K562 (cell line): ENCODE data around the gene SORT1.

Experiments used
- SPI1 ChIP-seq: IDR thresholded peaks from 2 replicates; pipeline ENCODE4 v1.6.1; 2011; ENCODE audit warnings: low read depth, low read length, control low read depth, borderline replicate concordance
- TF ChIP-seq, protein P1 (sequence below): sonication (generic); formaldehyde crosslinking; IDR thresholded peaks from 2 replicates; pipeline ENCODE4 v1.9.0; 2022; ENCODE audit warnings: mild to moderate bottlenecking, missing genetic modification reagents
- TF ChIP-seq, protein P2 (sequence below), 2 experiments: fragments of 250-450 bp in 1 of 2; fragments of 450-650 bp in 1 of 2; sonication (Bioruptor Pico) in 1 of 2; IDR thresholded peaks; 2 replicates each; pipeline versions ENCODE4 v1.6.1 to v1.8.0; 2016 to 2021; ENCODE audit warnings: mild to moderate bottlenecking in 2 of 2, moderate library complexity in 2 of 2, missing compliant biosample characterization in 1 of 2, missing genetic modification characterization in 1 of 2
- TF ChIP-seq, protein P3 (sequence below), 3 experiments: IDR thresholded peaks in 2 of 3; conservative IDR thresholded peaks in 1 of 3; 2 replicates each; pipeline ENCODE4 v1.5.1; 2011 to 2012; ENCODE audit warnings: low read length in 3 of 3, mild to moderate bottlenecking in 3 of 3, control low read depth in 2 of 3, improper control_type of control experiment in 1 of 3, inconsistent platforms in 1 of 3, low read depth in 1 of 3, mixed read lengths in 1 of 3, moderate library complexity in 1 of 3; ENCODE audit not compliant: insufficient read depth in 2 of 3
- TF ChIP-seq, protein P4 (sequence below): IDR thresholded peaks from 2 replicates; pipeline ENCODE4 v1.6.1; 2011; ENCODE audit warnings: borderline replicate concordance, low read depth, mild to moderate bottlenecking, moderate library complexity, low read length; ENCODE audit not compliant: insufficient read depth, poor library complexity, severe bottlenecking

DNA sequence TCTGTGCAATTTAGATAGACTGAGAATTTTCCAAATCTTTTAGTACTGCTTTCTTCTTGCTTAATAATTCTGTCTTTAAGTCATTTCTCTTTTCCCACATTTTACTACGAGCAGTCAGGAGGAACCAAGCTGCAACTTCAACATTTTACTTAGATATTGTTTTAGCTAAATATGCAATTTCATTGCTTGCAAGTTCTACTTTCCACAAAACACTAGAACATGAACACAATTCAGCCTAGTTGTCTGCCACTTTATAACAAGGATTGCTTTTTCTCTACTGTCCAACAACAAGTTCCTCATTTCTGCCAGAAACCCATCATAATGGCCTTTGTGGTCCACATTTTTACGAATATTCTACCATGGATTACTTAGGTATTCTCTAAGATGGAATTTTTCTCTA lies 36.6 kb downstream of the SORT1 start:
- TF ChIP-seq, protein P1, sequence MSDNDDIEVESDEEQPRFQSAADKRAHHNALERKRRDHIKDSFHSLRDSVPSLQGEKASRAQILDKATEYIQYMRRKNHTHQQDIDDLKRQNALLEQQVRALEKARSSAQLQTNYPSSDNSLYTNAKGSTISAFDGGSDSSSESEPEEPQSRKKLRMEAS (CRISPR knock-in tag) = no peak
- TF ChIP-seq, protein P2, sequence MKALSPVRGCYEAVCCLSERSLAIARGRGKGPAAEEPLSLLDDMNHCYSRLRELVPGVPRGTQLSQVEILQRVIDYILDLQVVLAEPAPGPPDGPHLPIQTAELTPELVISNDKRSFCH (CRISPR knock-in tag; IDR thresholded peaks at IDR 0.05) = no peak
- TF ChIP-seq, protein P2 (tag; IDR thresholded peaks at IDR 0.05) = no peak
- TF ChIP-seq, protein P3, sequence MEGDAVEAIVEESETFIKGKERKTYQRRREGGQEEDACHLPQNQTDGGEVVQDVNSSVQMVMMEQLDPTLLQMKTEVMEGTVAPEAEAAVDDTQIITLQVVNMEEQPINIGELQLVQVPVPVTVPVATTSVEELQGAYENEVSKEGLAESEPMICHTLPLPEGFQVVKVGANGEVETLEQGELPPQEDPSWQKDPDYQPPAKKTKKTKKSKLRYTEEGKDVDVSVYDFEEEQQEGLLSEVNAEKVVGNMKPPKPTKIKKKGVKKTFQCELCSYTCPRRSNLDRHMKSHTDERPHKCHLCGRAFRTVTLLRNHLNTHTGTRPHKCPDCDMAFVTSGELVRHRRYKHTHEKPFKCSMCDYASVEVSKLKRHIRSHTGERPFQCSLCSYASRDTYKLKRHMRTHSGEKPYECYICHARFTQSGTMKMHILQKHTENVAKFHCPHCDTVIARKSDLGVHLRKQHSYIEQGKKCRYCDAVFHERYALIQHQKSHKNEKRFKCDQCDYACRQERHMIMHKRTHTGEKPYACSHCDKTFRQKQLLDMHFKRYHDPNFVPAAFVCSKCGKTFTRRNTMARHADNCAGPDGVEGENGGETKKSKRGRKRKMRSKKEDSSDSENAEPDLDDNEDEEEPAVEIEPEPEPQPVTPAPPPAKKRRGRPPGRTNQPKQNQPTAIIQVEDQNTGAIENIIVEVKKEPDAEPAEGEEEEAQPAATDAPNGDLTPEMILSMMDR (IDR thresholded peaks at IDR 0.05 in 2 of 3, conservative IDR thresholded peaks at IDR 0.05 in 1 of 3; ENCODE audit: insufficient read depth in 2 of 3, low read depth in 1 of 3, low read length in 3 of 3) = no peak
- TF ChIP-seq, protein P4, sequence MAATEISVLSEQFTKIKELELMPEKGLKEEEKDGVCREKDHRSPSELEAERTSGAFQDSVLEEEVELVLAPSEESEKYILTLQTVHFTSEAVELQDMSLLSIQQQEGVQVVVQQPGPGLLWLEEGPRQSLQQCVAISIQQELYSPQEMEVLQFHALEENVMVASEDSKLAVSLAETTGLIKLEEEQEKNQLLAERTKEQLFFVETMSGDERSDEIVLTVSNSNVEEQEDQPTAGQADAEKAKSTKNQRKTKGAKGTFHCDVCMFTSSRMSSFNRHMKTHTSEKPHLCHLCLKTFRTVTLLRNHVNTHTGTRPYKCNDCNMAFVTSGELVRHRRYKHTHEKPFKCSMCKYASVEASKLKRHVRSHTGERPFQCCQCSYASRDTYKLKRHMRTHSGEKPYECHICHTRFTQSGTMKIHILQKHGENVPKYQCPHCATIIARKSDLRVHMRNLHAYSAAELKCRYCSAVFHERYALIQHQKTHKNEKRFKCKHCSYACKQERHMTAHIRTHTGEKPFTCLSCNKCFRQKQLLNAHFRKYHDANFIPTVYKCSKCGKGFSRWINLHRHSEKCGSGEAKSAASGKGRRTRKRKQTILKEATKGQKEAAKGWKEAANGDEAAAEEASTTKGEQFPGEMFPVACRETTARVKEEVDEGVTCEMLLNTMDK = no peak
- TF ChIP-seq SPI1 = no peak
